MV-4-11 (cell line): ENCODE data around the gene SERGEF.

Experiments
- DNase-seq: peaks from one replicate; lab custom pipeline; 2025; lab: John Stamatoyannopoulos, UW

SERGEF gene

GRCh38 chr11:17783878-17784277 is 229.0 kb downstream of the SERGEF start:
- no peak for DNase-seq

GRCh38 chr11:17782603-17783337 is 230.1 kb downstream of the SERGEF start:
- no peak for DNase-seq

GRCh38 chr11:17782145-17782544 is 230.7 kb downstream of the SERGEF start:
- no peak for DNase-seq

GRCh38 chr11:17781626-17782025 is 231.2 kb downstream of the SERGEF start:
- no peak for DNase-seq

- DNase-seq = no peak
Measured at GRCh38 chr11:17781221-17781620, 231.6 kb downstream of the SERGEF start.

GRCh38 chr11:17780668-17781067 is 232.2 kb downstream of the SERGEF start:
- DNase-seq = no peak

- DNase-seq = no peak
Measured at GRCh38 chr11:17779861-17780594, 232.8 kb downstream of the SERGEF start.

- DNase-seq = no peak
Measured at GRCh38 chr11:17778956-17779860, 233.6 kb downstream of the SERGEF start.

GRCh38 chr11:17778352-17778751 is 234.5 kb downstream of the SERGEF start:
- no peak for DNase-seq

- DNase-seq = no peak
Measured at GRCh38 chr11:17777738-17778091, 235.1 kb downstream of the SERGEF start.

GRCh38 chr11:17777086-17777737 is 235.6 kb downstream of the SERGEF start:
- no peak for DNase-seq

- no peak for DNase-seq
Measured at GRCh38 chr11:17776212-17776875, 236.5 kb downstream of the SERGEF start.

GRCh38 chr11:17775507-17776211 is 237.2 kb downstream of the SERGEF start:
- DNase-seq = no peak

- DNase-seq = no peak
Measured at GRCh38 chr11:17775035-17775348, 237.9 kb downstream of the SERGEF start.

- DNase-seq = no peak
Measured at GRCh38 chr11:17774232-17775034, 238.4 kb downstream of the SERGEF start.

GRCh38 chr11:17773674-17774073 is 239.2 kb downstream of the SERGEF start:
- DNase-seq = no peak

- DNase-seq = no peak
Measured at GRCh38 chr11:17772704-17773600, 239.9 kb downstream of the SERGEF start.

GRCh38 chr11:17771841-17772401 is 240.9 kb downstream of the SERGEF start:
- DNase-seq = no peak

GRCh38 chr11:17771415-17771814 is 241.4 kb downstream of the SERGEF start:
- no peak for DNase-seq
